ENCODE results near the gene UVRAG.

Gene UVRAG

DNA sequence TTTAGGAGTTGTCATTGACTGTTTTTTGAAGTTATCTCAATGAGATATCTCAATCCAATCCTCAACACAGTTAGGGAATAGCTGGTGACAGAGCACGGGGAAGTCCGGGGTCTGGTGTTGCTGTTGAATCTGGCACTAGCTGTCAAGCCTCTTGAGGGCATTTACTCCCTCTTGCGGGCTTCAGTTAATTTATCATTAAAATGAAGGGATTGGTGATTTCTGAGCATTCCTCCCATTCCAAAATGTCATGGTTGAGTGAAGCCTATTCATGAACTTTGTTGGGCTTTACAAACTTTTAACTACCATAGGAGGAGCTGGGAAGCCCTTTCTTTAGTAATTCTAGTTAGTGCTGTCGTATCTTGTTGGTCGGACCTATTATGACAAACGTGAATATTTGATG lies 40.2 kb downstream of the UVRAG start:
- Histone ChIP-seq H3K9me3 (replicated peaks in 1 of 2; ENCODE audit: control insufficient read depth in 2 of 2, insufficient read depth in 1 of 2, low read depth in 1 of 2, low read length in 2 of 2) (no peaks in the 10 kb centered on the region), H2AK5ac (ENCODE audit: low read depth, low read length) (no peak overlapping the region), H3K14ac (ENCODE audit: low read length) (no peak overlapping the region), H2BK5ac (ENCODE audit: low read length) (no peak overlapping the region), H3K79me1 (ENCODE audit: low read depth, low read length) (no peaks in the 10 kb centered on the region), H3K27me3 (ENCODE audit: control insufficient read depth in 3 of 3, insufficient read depth in 3 of 3, low read depth in 1 of 3, low read length in 3 of 3) (no peaks in the 10 kb centered on the region), H3K4me2 (ENCODE audit: insufficient read depth, low read length, poor library complexity, severe bottlenecking) (no peak overlapping the region), H3K4me3 (ENCODE audit: low read length in 2 of 2) (no peak overlapping the region), H4K8ac (ENCODE audit: low read depth, low read length) (no peak overlapping the region), H3K27ac (replicated peaks; ENCODE audit: low read length) (no peak overlapping the region), H3K9ac (ENCODE audit: low read depth, low read length, poor library complexity) (no peak overlapping the region), H2AFZ (ENCODE audit: low read length) (no peak overlapping the region), H2BK12ac (ENCODE audit: low read length) (no peak overlapping the region), H4K91ac (ENCODE audit: low read depth, low read length, poor library complexity) (no peak overlapping the region), H3K4me1 (ENCODE audit: control insufficient read depth in 2 of 2, insufficient read depth in 1 of 2, low read depth in 1 of 2, low read length in 2 of 2) (no peaks in the 10 kb centered on the region), H3K23ac (ENCODE audit: low read depth, low read length, poor library complexity) (no peak overlapping the region), H3K4ac (ENCODE audit: low read length) (no peak overlapping the region), H2BK15ac (ENCODE audit: low read length) (no peak overlapping the region), H2BK120ac (ENCODE audit: low read depth, low read length) (no peak overlapping the region), H3K18ac (ENCODE audit: low read length) (no peak overlapping the region), H3K36me3 (replicated peaks in 1 of 2; ENCODE audit: control insufficient read depth in 2 of 2, insufficient read depth in 2 of 2, low read length in 2 of 2) (peaks cover 0 to 14% of the 10 kb centered on the region in 2 donors)
- no CpG with 5 or more reads among the region's 6 CpGs for WGBS, 2 donors (ENCODE audit: extremely low coverage in 2 of 2, insufficient read length in 2 of 2, insufficient replicate concordance in 1 of 2)
- no peak for DNase-seq (ENCODE audit: low spot score)

DNA sequence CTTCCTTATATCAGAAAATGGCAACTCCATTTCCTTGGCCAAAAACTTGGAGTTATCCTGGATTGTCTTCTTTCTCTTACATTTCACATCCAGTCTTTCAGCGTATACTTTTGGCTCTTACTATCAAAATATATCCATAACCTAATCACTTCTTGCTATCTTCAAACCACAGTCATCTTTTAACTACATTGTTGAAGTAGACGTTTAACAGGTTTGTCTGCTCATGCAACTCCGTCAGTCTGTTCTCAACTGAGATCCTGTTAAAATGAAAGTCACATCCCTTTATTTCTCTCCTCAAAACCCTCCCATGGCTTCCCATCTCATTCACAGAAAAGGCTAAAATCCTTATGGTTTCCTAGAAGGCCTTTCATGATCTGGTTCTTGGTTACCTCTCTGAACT lies 41.9 kb downstream of the UVRAG start:
- H3K36me3 ChIP-seq (replicated peaks in 1 of 2; ENCODE audit: control insufficient read depth in 2 of 2, insufficient read depth in 2 of 2, low read length in 2 of 2) = peaks cover 0 to 14% of the 10 kb centered on the region in 2 donors
- no peak overlapping the region for H2BK120ac ChIP-seq (ENCODE audit: low read depth, low read length)
- no peak overlapping the region for H2AFZ ChIP-seq (ENCODE audit: low read length)
- H2BK15ac ChIP-seq (ENCODE audit: low read length) = no peak overlapping the region
- no peak overlapping the region for H3K18ac ChIP-seq (ENCODE audit: low read length)
- H2BK12ac ChIP-seq (ENCODE audit: low read length) = no peak overlapping the region
- no peaks in the 10 kb centered on the region for H3K9me3 ChIP-seq (replicated peaks in 1 of 2; ENCODE audit: control insufficient read depth in 2 of 2, insufficient read depth in 1 of 2, low read depth in 1 of 2, low read length in 2 of 2)
- no peaks in the 10 kb centered on the region for H3K79me1 ChIP-seq (ENCODE audit: low read depth, low read length)
- H4K8ac ChIP-seq (ENCODE audit: low read depth, low read length) = no peak overlapping the region
- no peak overlapping the region for H2BK5ac ChIP-seq (ENCODE audit: low read length)
- H3K9ac ChIP-seq (ENCODE audit: low read depth, low read length, poor library complexity) = no peak overlapping the region
- no peak overlapping the region for H3K4me2 ChIP-seq (ENCODE audit: insufficient read depth, low read length, poor library complexity, severe bottlenecking)
- H3K14ac ChIP-seq (ENCODE audit: low read length) = no peak overlapping the region
- H4K91ac ChIP-seq (ENCODE audit: low read depth, low read length, poor library complexity) = no peak overlapping the region
- no peak overlapping the region for H2AK5ac ChIP-seq (ENCODE audit: low read depth, low read length)
- H3K4me3 ChIP-seq (ENCODE audit: low read length in 2 of 2) = no peak overlapping the region
- H3K27ac ChIP-seq (replicated peaks; ENCODE audit: low read length) = no peak overlapping the region
- no peaks in the 10 kb centered on the region for H3K4me1 ChIP-seq (ENCODE audit: control insufficient read depth in 2 of 2, insufficient read depth in 1 of 2, low read depth in 1 of 2, low read length in 2 of 2)
- DNase-seq (ENCODE audit: low spot score) = no peak
- no peak overlapping the region for H3K23ac ChIP-seq (ENCODE audit: low read depth, low read length, poor library complexity)
- no peaks in the 10 kb centered on the region for H3K27me3 ChIP-seq (ENCODE audit: control insufficient read depth in 3 of 3, insufficient read depth in 3 of 3, low read depth in 1 of 3, low read length in 3 of 3)
- H3K4ac ChIP-seq (ENCODE audit: low read length) = no peak overlapping the region
- 100% methylated on average over 1 of the region's 3 CpGs; no CpG with 5 or more reads in 1 of the 2 donors for WGBS, 2 donors (ENCODE audit: extremely low coverage in 2 of 2, insufficient read length in 2 of 2, insufficient replicate concordance in 1 of 2)

DNA sequence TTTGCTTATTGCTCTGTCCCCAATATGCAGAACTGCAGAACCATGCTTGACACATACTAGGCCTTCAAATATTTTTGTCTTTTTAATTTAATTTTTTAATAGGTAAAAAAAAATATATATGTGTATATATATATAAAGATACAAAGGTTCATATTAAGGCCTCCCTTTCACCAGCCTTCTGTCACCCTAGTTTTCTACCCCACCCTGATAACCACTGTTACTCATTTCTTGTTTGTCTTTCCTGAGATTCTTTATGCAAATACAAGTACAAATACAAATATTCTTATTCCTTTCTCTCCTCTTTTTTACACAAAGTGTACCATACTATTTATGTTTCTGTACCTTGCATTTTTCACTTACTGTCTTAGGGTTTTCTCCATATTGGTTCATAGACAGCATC lies 43.0 kb downstream of the UVRAG start:
- no peak overlapping the region for H2BK5ac ChIP-seq (ENCODE audit: low read length)
- H3K4me2 ChIP-seq (ENCODE audit: insufficient read depth, low read length, poor library complexity, severe bottlenecking) = no peak overlapping the region
- H3K9ac ChIP-seq (ENCODE audit: low read depth, low read length, poor library complexity) = no peak overlapping the region
- no peak overlapping the region for H3K4me3 ChIP-seq (ENCODE audit: low read length in 2 of 2)
- no peak for DNase-seq (ENCODE audit: low spot score)
- H3K27ac ChIP-seq (replicated peaks; ENCODE audit: low read length) = no peak overlapping the region
- H3K23ac ChIP-seq (ENCODE audit: low read depth, low read length, poor library complexity) = no peak overlapping the region
- no peak overlapping the region for H2BK15ac ChIP-seq (ENCODE audit: low read length)
- H3K4me1 ChIP-seq (ENCODE audit: control insufficient read depth in 2 of 2, insufficient read depth in 1 of 2, low read depth in 1 of 2, low read length in 2 of 2) = no peaks in the 10 kb centered on the region
- peaks cover 2 to 12% of the 10 kb centered on the region in 2 donors for H3K36me3 ChIP-seq (replicated peaks in 1 of 2; ENCODE audit: control insufficient read depth in 2 of 2, insufficient read depth in 2 of 2, low read length in 2 of 2)
- no peak overlapping the region for H3K14ac ChIP-seq (ENCODE audit: low read length)
- no peak overlapping the region for H4K91ac ChIP-seq (ENCODE audit: low read depth, low read length, poor library complexity)
- H3K27me3 ChIP-seq (ENCODE audit: control insufficient read depth in 3 of 3, insufficient read depth in 3 of 3, low read depth in 1 of 3, low read length in 3 of 3) = no peaks in the 10 kb centered on the region
- no peak overlapping the region for H2AFZ ChIP-seq (ENCODE audit: low read length)
- H2BK12ac ChIP-seq (ENCODE audit: low read length) = no peak overlapping the region
- no peak overlapping the region for H3K18ac ChIP-seq (ENCODE audit: low read length)
- no peak overlapping the region for H2BK120ac ChIP-seq (ENCODE audit: low read depth, low read length)
- no peak overlapping the region for H3K4ac ChIP-seq (ENCODE audit: low read length)
- no peak overlapping the region for H4K8ac ChIP-seq (ENCODE audit: low read depth, low read length)
- H3K79me1 ChIP-seq (ENCODE audit: low read depth, low read length) = no peaks in the 10 kb centered on the region
- no peaks in the 10 kb centered on the region for H3K9me3 ChIP-seq (replicated peaks in 1 of 2; ENCODE audit: control insufficient read depth in 2 of 2, insufficient read depth in 1 of 2, low read depth in 1 of 2, low read length in 2 of 2)
- no peak overlapping the region for H2AK5ac ChIP-seq (ENCODE audit: low read depth, low read length)

DNA sequence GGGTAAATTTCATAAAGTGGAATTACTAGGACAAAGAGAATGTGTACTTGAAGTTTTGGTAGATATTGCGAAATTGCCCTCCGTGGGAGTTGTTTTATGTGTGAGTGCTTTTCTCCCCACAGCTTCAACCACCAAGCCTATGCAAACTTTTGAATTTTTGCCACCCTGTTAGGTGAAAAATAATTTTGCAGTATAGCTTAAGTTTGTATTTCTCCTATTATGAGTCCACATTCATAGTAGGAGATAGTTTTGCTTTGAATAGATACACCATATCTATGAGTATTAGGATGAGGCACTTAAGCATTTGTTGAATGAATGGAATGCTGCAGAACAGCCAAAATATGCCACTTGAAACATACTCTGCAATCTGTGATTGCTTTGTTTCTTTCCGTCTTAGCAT lies 43.6 kb downstream of the UVRAG start:
- no peak overlapping the region for H2BK120ac ChIP-seq (ENCODE audit: low read depth, low read length)
- no peak overlapping the region for H2AK5ac ChIP-seq (ENCODE audit: low read depth, low read length)
- H3K9me3 ChIP-seq (replicated peaks in 1 of 2; ENCODE audit: control insufficient read depth in 2 of 2, insufficient read depth in 1 of 2, low read depth in 1 of 2, low read length in 2 of 2) = no peaks in the 10 kb centered on the region
- H3K36me3 ChIP-seq (replicated peaks in 1 of 2; ENCODE audit: control insufficient read depth in 2 of 2, insufficient read depth in 2 of 2, low read length in 2 of 2) = peaks cover 2 to 9% of the 10 kb centered on the region in 2 donors
- H3K27me3 ChIP-seq (ENCODE audit: control insufficient read depth in 3 of 3, insufficient read depth in 3 of 3, low read depth in 1 of 3, low read length in 3 of 3) = no peaks in the 10 kb centered on the region
- no peak for DNase-seq (ENCODE audit: low spot score)
- no peak overlapping the region for H3K23ac ChIP-seq (ENCODE audit: low read depth, low read length, poor library complexity)
- no peak overlapping the region for H3K18ac ChIP-seq (ENCODE audit: low read length)
- no peaks in the 10 kb centered on the region for H3K4me1 ChIP-seq (ENCODE audit: control insufficient read depth in 2 of 2, insufficient read depth in 1 of 2, low read depth in 1 of 2, low read length in 2 of 2)
- H4K91ac ChIP-seq (ENCODE audit: low read depth, low read length, poor library complexity) = no peak overlapping the region
- no peak overlapping the region for H2AFZ ChIP-seq (ENCODE audit: low read length)
- H3K4me3 ChIP-seq (ENCODE audit: low read length in 2 of 2) = no peak overlapping the region
- H3K9ac ChIP-seq (ENCODE audit: low read depth, low read length, poor library complexity) = no peak overlapping the region
- H2BK5ac ChIP-seq (ENCODE audit: low read length) = no peak overlapping the region
- H3K4ac ChIP-seq (ENCODE audit: low read length) = no peak overlapping the region
- WGBS, 2 donors (ENCODE audit: extremely low coverage in 2 of 2, insufficient read length in 2 of 2, insufficient replicate concordance in 1 of 2) = no CpG with 5 or more reads among the region's 3 CpGs
- H3K27ac ChIP-seq (replicated peaks; ENCODE audit: low read length) = no peak overlapping the region
- H4K8ac ChIP-seq (ENCODE audit: low read depth, low read length) = no peak overlapping the region
- no peak overlapping the region for H3K14ac ChIP-seq (ENCODE audit: low read length)
- no peak overlapping the region for H2BK15ac ChIP-seq (ENCODE audit: low read length)
- no peaks in the 10 kb centered on the region for H3K79me1 ChIP-seq (ENCODE audit: low read depth, low read length)
- no peak overlapping the region for H2BK12ac ChIP-seq (ENCODE audit: low read length)
- no peak overlapping the region for H3K4me2 ChIP-seq (ENCODE audit: insufficient read depth, low read length, poor library complexity, severe bottlenecking)

Measured in neuronal stem cell (in vitro differentiated cells).